ENCODE data around the gene TACC3. TPM values are rescaled to one million over a fixed set of nuclear protein-coding genes. Genes with fewer than 3 reads are reported as not detected.

TACC3 gene
- total RNA-seq, 1 experiment from 2014 or later = 156 TPM

DNA sequence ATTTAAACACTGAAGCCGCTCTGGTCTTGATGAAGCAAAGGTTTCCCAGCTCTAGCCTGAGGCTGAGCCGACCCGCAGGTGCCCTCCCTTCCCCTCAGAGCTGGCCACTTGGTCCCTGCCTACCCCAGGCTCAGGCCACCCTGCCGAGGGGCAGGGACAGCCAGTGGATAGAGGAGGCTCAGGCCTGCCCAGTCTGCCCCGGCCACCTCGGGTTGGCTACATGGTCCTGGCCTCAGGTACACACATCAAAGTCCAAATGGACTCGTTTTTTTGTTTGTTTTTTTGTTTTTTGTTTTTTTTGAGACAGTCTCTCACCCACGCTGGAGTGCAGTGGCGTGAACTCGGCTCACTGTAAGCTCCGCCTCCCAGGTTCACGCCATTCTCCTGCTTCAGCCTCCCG, 23.8 kb downstream of the TACC3 start:
- Histone ChIP-seq H3K14ac (ENCODE audit: insufficient read depth, low read length) (no peak overlapping the region), H2BK15ac (ENCODE audit: low read depth, low read length) (no peak overlapping the region), H4K5ac (ENCODE audit: insufficient read length, low read depth, low read length) (no peak overlapping the region), H3K27me3 (ENCODE audit: insufficient read depth, low read length) (no peaks in the 10 kb centered on the region), H3K4me1 (ENCODE audit: insufficient read depth, low read length) (no peaks in the 10 kb centered on the region), H2BK12ac (ENCODE audit: insufficient read length, low read depth, low read length) (no peak overlapping the region), H2AK5ac (ENCODE audit: insufficient read length, low read length) (no peak overlapping the region), H3K56ac (ENCODE audit: insufficient read length, low read depth, low read length) (no peak overlapping the region), H3K79me2 (ENCODE audit: insufficient read depth, low read length) (no peaks in the 10 kb centered on the region), H3K4me2 (ENCODE audit: insufficient read depth, insufficient read length, low read length) (no peak overlapping the region), H3K9ac (ENCODE audit: extremely low read depth, insufficient read length, low read length) (no peak overlapping the region), H3K18ac (ENCODE audit: insufficient read length, low read depth, low read length) (no peak overlapping the region), H3K79me1 (ENCODE audit: insufficient read depth, low read depth, low read length, poor library complexity, severe bottlenecking) (no peaks in the 10 kb centered on the region), H3K9me3 (ENCODE audit: control insufficient read depth, low read depth, low read length) (no peaks in the 10 kb centered on the region), H4K20me1 (ENCODE audit: control insufficient read depth, insufficient read depth, insufficient read length) (no peaks in the 10 kb centered on the region), H3K23me2 (ENCODE audit: insufficient read length, low read depth, low read length, poor library complexity, severe bottlenecking) (no peaks in the 10 kb centered on the region), H3K23ac (ENCODE audit: insufficient read length, low read depth, low read length) (no peak overlapping the region), H3T11ph (ENCODE audit: low read length) (no peak overlapping the region), H4K8ac (replicated peaks; ENCODE audit: insufficient read length, low read depth, low read length) (no peak overlapping the region), H2BK5ac (ENCODE audit: insufficient read length, low read length) (no peak overlapping the region), H3K4ac (ENCODE audit: low read depth, low read length) (no peak overlapping the region), H2BK20ac (ENCODE audit: low read depth, low read length, poor library complexity, severe bottlenecking) (no peak overlapping the region), H3K27ac (ENCODE audit: insufficient read length, low read depth, low read length) (no peak overlapping the region), H2AFZ (ENCODE audit: low read length) (no peak overlapping the region), H4K91ac (ENCODE audit: insufficient read length, low read depth, low read length) (no peak overlapping the region), H2BK120ac (ENCODE audit: low read depth, low read length, poor library complexity, severe bottlenecking) (no peak overlapping the region)
- Mint-ChIP-seq H3K27ac (peak overlapping the region in 1 of 3 experiments; percentile 79; a peak in 2 of 7 replicates), H3K36me3 (ENCODE audit: insufficient read depth in 1 of 3, low read depth in 3 of 3) (peaks cover 19 to 53% (median 44%) of the 10 kb centered on the region in 3 experiments; a peak in 6 of 7 replicates), H3K27me3 (ENCODE audit: low read depth) (no peaks in the 10 kb centered on the region), H3K4me1 (peaks cover 0 to 8% of the 10 kb centered on the region in 2 experiments; a peak in 1 of 4 replicates), H3K4me3 (no peak overlapping the region), H3K9me3 (no peaks in the 10 kb centered on the region)
- no CpG with 5 or more reads among the region's 13 CpGs for WGBS (ENCODE audit: extremely low coverage, insufficient read length, low lambda C conversion rate)
- no peak for DNase-seq
- TF ChIP-seq, protein P1, sequence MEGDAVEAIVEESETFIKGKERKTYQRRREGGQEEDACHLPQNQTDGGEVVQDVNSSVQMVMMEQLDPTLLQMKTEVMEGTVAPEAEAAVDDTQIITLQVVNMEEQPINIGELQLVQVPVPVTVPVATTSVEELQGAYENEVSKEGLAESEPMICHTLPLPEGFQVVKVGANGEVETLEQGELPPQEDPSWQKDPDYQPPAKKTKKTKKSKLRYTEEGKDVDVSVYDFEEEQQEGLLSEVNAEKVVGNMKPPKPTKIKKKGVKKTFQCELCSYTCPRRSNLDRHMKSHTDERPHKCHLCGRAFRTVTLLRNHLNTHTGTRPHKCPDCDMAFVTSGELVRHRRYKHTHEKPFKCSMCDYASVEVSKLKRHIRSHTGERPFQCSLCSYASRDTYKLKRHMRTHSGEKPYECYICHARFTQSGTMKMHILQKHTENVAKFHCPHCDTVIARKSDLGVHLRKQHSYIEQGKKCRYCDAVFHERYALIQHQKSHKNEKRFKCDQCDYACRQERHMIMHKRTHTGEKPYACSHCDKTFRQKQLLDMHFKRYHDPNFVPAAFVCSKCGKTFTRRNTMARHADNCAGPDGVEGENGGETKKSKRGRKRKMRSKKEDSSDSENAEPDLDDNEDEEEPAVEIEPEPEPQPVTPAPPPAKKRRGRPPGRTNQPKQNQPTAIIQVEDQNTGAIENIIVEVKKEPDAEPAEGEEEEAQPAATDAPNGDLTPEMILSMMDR (conservative IDR thresholded peaks at IDR 0.05) = no peak
